ENCODE data around the gene CMIP.

The CMIP gene

GRCh38 chr16:81693041-81693743, 248.6 kb downstream of the CMIP start:
- no peaks in the 10 kb centered on the region for H3K9me3 ChIP-seq (ENCODE audit: control insufficient read depth, insufficient read depth, low read length)
- no peak overlapping the region for H3K27ac ChIP-seq (ENCODE audit: low read depth, low read length)
- no peak overlapping the region for H3K9ac ChIP-seq (ENCODE audit: low read depth, low read length)
- peaks cover 41% of the 10 kb centered on the region for H3K36me3 ChIP-seq (ENCODE audit: control insufficient read depth, insufficient read depth, low read length)
- H3K27me3 ChIP-seq (ENCODE audit: control insufficient read depth, insufficient read depth, low read length) = no peaks in the 10 kb centered on the region
- H3K4me3 ChIP-seq (ENCODE audit: low read depth, low read length) = no peak overlapping the region
- H3K4me1 ChIP-seq (ENCODE audit: control insufficient read depth, insufficient read depth, low read length) = no peaks in the 10 kb centered on the region

- no peak overlapping the region for H3K4me3 ChIP-seq (ENCODE audit: low read depth, low read length)
- no peaks in the 10 kb centered on the region for H3K27me3 ChIP-seq (ENCODE audit: control insufficient read depth, insufficient read depth, low read length)
- no peak overlapping the region for H3K9ac ChIP-seq (ENCODE audit: low read depth, low read length)
- no peak overlapping the region for H3K27ac ChIP-seq (ENCODE audit: low read depth, low read length)
- H3K9me3 ChIP-seq (ENCODE audit: control insufficient read depth, insufficient read depth, low read length) = no peaks in the 10 kb centered on the region
- peaks cover 45% of the 10 kb centered on the region for H3K36me3 ChIP-seq (ENCODE audit: control insufficient read depth, insufficient read depth, low read length)
- no peaks in the 10 kb centered on the region for H3K4me1 ChIP-seq (ENCODE audit: control insufficient read depth, insufficient read depth, low read length)
Observed at GRCh38 chr16:81693744-81694303, 249.2 kb downstream of the CMIP start.

GRCh38 chr16:81694494-81695280, 250.1 kb downstream of the CMIP start:
- no peak overlapping the region for H3K4me3 ChIP-seq (ENCODE audit: low read depth, low read length)
- H3K27ac ChIP-seq (ENCODE audit: low read depth, low read length) = no peak overlapping the region
- H3K36me3 ChIP-seq (ENCODE audit: control insufficient read depth, insufficient read depth, low read length) = peaks cover 45% of the 10 kb centered on the region
- H3K4me1 ChIP-seq (ENCODE audit: control insufficient read depth, insufficient read depth, low read length) = no peaks in the 10 kb centered on the region
- H3K9me3 ChIP-seq (ENCODE audit: control insufficient read depth, insufficient read depth, low read length) = no peaks in the 10 kb centered on the region
- no peaks in the 10 kb centered on the region for H3K27me3 ChIP-seq (ENCODE audit: control insufficient read depth, insufficient read depth, low read length)
- H3K9ac ChIP-seq (ENCODE audit: low read depth, low read length) = no peak overlapping the region; the same call in 1 of the 2 replicates

- no peak overlapping the region for H3K9ac ChIP-seq (ENCODE audit: low read depth, low read length)
- no peak overlapping the region for H3K4me3 ChIP-seq (ENCODE audit: low read depth, low read length)
- no peaks in the 10 kb centered on the region for H3K4me1 ChIP-seq (ENCODE audit: control insufficient read depth, insufficient read depth, low read length)
- peaks cover 45% of the 10 kb centered on the region for H3K36me3 ChIP-seq (ENCODE audit: control insufficient read depth, insufficient read depth, low read length)
- H3K27me3 ChIP-seq (ENCODE audit: control insufficient read depth, insufficient read depth, low read length) = no peaks in the 10 kb centered on the region
- H3K27ac ChIP-seq (ENCODE audit: low read depth, low read length) = no peak overlapping the region
- H3K9me3 ChIP-seq (ENCODE audit: control insufficient read depth, insufficient read depth, low read length) = no peaks in the 10 kb centered on the region
Observed at GRCh38 chr16:81695321-81696165, 250.9 kb downstream of the CMIP start.

- H3K9me3 ChIP-seq (ENCODE audit: control insufficient read depth, insufficient read depth, low read length) = no peaks in the 10 kb centered on the region
- peaks cover 49% of the 10 kb centered on the region for H3K36me3 ChIP-seq (ENCODE audit: control insufficient read depth, insufficient read depth, low read length)
- no peak overlapping the region for H3K4me3 ChIP-seq (ENCODE audit: low read depth, low read length)
- H3K4me1 ChIP-seq (ENCODE audit: control insufficient read depth, insufficient read depth, low read length) = no peaks in the 10 kb centered on the region
- no peaks in the 10 kb centered on the region for H3K27me3 ChIP-seq (ENCODE audit: control insufficient read depth, insufficient read depth, low read length)
- no peak overlapping the region for H3K27ac ChIP-seq (ENCODE audit: low read depth, low read length)
- no peak overlapping the region for H3K9ac ChIP-seq (ENCODE audit: low read depth, low read length)
Observed at GRCh38 chr16:81696166-81696960, 251.8 kb downstream of the CMIP start.

GRCh38 chr16:81696961-81697615, 252.5 kb downstream of the CMIP start:
- H3K27ac ChIP-seq (ENCODE audit: low read depth, low read length) = no peak overlapping the region
- no peaks in the 10 kb centered on the region for H3K9me3 ChIP-seq (ENCODE audit: control insufficient read depth, insufficient read depth, low read length)
- H3K27me3 ChIP-seq (ENCODE audit: control insufficient read depth, insufficient read depth, low read length) = no peaks in the 10 kb centered on the region
- H3K4me3 ChIP-seq (ENCODE audit: low read depth, low read length) = no peak overlapping the region
- peaks cover 45% of the 10 kb centered on the region for H3K36me3 ChIP-seq (ENCODE audit: control insufficient read depth, insufficient read depth, low read length)
- H3K4me1 ChIP-seq (ENCODE audit: control insufficient read depth, insufficient read depth, low read length) = no peaks in the 10 kb centered on the region
- no peak overlapping the region for H3K9ac ChIP-seq (ENCODE audit: low read depth, low read length)

- Histone ChIP-seq H3K4me3 (ENCODE audit: low read depth, low read length) (no peak overlapping the region), H3K4me1 (ENCODE audit: control insufficient read depth, insufficient read depth, low read length) (no peaks in the 10 kb centered on the region), H3K9ac (ENCODE audit: low read depth, low read length) (no peak overlapping the region), H3K9me3 (ENCODE audit: control insufficient read depth, insufficient read depth, low read length) (no peaks in the 10 kb centered on the region), H3K27ac (ENCODE audit: low read depth, low read length) (no peak overlapping the region), H3K27me3 (ENCODE audit: control insufficient read depth, insufficient read depth, low read length) (no peaks in the 10 kb centered on the region), H3K36me3 (ENCODE audit: control insufficient read depth, insufficient read depth, low read length) (peaks cover 38% of the 10 kb centered on the region)
Observed at GRCh38 chr16:81697616-81698309, 253.2 kb downstream of the CMIP start.

- no peak overlapping the region for H3K27ac ChIP-seq (ENCODE audit: low read depth, low read length)
- H3K36me3 ChIP-seq (ENCODE audit: control insufficient read depth, insufficient read depth, low read length) = peaks cover 37% of the 10 kb centered on the region
Observed at GRCh38 chr16:81698310-81698641, 253.7 kb downstream of the CMIP start.

GRCh38 chr16:81699596-81699995, 255.0 kb downstream of the CMIP start:
- Histone ChIP-seq H3K27ac (ENCODE audit: low read depth, low read length) (no peak overlapping the region), H3K27me3 (ENCODE audit: control insufficient read depth, insufficient read depth, low read length) (no peaks in the 10 kb centered on the region), H3K4me1 (ENCODE audit: control insufficient read depth, insufficient read depth, low read length) (no peaks in the 10 kb centered on the region), H3K36me3 (ENCODE audit: control insufficient read depth, insufficient read depth, low read length) (peaks cover 31% of the 10 kb centered on the region), H3K9ac (ENCODE audit: low read depth, low read length) (no peak overlapping the region), H3K9me3 (ENCODE audit: control insufficient read depth, insufficient read depth, low read length) (no peaks in the 10 kb centered on the region), H3K4me3 (ENCODE audit: low read depth, low read length) (no peak overlapping the region)

More at GRCh38 chr16:81698310-81698641, 253.7 kb downstream of the CMIP start:
- H3K9ac ChIP-seq (ENCODE audit: low read depth, low read length) = no peak overlapping the region
- no peaks in the 10 kb centered on the region for H3K4me1 ChIP-seq (ENCODE audit: control insufficient read depth, insufficient read depth, low read length)
- H3K4me3 ChIP-seq (ENCODE audit: low read depth, low read length) = no peak overlapping the region
- no peaks in the 10 kb centered on the region for H3K27me3 ChIP-seq (ENCODE audit: control insufficient read depth, insufficient read depth, low read length)
- H3K9me3 ChIP-seq (ENCODE audit: control insufficient read depth, insufficient read depth, low read length) = no peaks in the 10 kb centered on the region

All from HUES48 (cell line).